ENCODE measurements around the gene IL17RC. TPM values are rescaled to one million over a fixed set of nuclear protein-coding genes. Genes with fewer than 3 reads are reported as not detected.

The IL17RC gene
- total and polyA plus RNA-seq, 2 experiments from 2014 or later = 8.4 to 12.6 TPM

DNA sequence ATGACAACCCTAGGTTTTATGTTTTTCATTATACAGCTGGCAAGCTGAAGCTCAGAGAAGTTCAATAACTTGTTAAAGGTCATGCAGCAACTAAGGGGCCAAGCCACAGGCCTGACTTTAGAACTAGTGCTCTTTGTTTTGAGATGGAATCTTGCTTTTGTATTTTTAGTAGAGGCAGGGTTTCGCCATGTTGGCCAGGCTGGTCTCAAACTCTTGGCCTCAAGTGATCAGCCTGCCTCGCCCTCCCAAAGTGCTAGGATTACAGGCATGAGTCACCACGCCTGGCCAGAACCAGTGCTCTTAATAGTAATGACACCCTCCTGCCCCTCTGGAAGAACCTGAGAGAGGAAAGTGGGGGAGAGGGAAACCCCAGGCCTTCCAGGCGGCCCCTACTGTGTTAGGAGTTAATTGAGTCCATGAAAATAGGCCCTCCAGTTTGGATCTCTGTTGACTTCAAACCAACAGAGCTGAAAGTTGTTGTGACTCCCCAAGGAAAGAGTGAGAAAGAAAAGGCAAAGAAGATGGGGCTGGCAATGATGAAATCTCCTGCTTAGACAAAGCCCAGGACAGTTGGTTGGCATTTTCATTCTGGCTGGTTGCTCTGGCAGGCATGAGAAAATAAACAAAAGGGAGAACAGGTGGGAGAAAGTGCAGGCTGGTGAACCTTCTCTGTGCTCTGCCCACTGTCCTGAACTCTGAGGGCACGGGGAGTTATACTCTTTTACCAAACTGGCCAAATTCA lies 38.9 kb downstream of the IL17RC start:
- Histone ChIP-seq H3F3A (replicated peaks; ENCODE audit: low read depth) (peaks cover 4% of the 10 kb centered on the region; the same call in 1 of the 2 replicates), H3K27me3 (ENCODE audit: insufficient read depth) (peaks cover 13% of the 10 kb centered on the region; the same call in 1 of the 2 replicates), H2AFZ (no peak overlapping the region), H3K79me2 (replicated peaks; ENCODE audit: insufficient read depth) (no peaks in the 10 kb centered on the region), H3K27ac (ENCODE audit: low read depth) (no peak overlapping the region), H4K20me1 (replicated peaks; ENCODE audit: insufficient read depth) (no peaks in the 10 kb centered on the region; the same call in 1 of the 2 replicates), H3K4me1 (ENCODE audit: insufficient read depth) (peaks cover 17% of the 10 kb centered on the region), H3K4me2 (peak overlapping the region; percentile 28; the same call in 1 of the 2 replicates), H3K36me3 (ENCODE audit: insufficient read depth) (no peaks in the 10 kb centered on the region), H3K9me2 (ENCODE audit: insufficient read depth) (no peaks in the 10 kb centered on the region), H3K4me3 (no peak overlapping the region)
- Mint-ChIP-seq H3K27ac (no peak overlapping the region), H3K4me3 (peak overlapping the region; percentile 19; the same call in 1 of the 3 replicates), H3K9me3 (no peaks in the 10 kb centered on the region), H3K4me1 (peaks cover 32% of the 10 kb centered on the region), H3K27me3 (ENCODE audit: insufficient read depth, low read depth, poor library complexity) (peaks cover 9% of the 10 kb centered on the region), H3K36me3 (ENCODE audit: low read depth) (peaks cover 3% of the 10 kb centered on the region; the same call in 1 of the 3 replicates)
- no peak for DNase-seq (ENCODE audit: low spot score)
- TF ChIP-seq, protein P1, sequence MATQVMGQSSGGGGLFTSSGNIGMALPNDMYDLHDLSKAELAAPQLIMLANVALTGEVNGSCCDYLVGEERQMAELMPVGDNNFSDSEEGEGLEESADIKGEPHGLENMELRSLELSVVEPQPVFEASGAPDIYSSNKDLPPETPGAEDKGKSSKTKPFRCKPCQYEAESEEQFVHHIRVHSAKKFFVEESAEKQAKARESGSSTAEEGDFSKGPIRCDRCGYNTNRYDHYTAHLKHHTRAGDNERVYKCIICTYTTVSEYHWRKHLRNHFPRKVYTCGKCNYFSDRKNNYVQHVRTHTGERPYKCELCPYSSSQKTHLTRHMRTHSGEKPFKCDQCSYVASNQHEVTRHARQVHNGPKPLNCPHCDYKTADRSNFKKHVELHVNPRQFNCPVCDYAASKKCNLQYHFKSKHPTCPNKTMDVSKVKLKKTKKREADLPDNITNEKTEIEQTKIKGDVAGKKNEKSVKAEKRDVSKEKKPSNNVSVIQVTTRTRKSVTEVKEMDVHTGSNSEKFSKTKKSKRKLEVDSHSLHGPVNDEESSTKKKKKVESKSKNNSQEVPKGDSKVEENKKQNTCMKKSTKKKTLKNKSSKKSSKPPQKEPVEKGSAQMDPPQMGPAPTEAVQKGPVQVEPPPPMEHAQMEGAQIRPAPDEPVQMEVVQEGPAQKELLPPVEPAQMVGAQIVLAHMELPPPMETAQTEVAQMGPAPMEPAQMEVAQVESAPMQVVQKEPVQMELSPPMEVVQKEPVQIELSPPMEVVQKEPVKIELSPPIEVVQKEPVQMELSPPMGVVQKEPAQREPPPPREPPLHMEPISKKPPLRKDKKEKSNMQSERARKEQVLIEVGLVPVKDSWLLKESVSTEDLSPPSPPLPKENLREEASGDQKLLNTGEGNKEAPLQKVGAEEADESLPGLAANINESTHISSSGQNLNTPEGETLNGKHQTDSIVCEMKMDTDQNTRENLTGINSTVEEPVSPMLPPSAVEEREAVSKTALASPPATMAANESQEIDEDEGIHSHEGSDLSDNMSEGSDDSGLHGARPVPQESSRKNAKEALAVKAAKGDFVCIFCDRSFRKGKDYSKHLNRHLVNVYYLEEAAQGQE (IDR thresholded peaks at IDR 0.05; ENCODE audit: unreplicated experiment) = no peak
- TF ChIP-seq NANOG (IDR thresholded peaks at IDR 0.05; ENCODE audit: borderline replicate concordance) (no peak), EZH2 (IDR thresholded peaks at IDR 0.05; ENCODE audit: low read depth, unreplicated experiment) (no peak), STAT1 (IDR thresholded peaks at IDR 0.05; ENCODE audit: unreplicated experiment) (no peak), ZNF331 (CRISPR knock-in tag; IDR thresholded peaks at IDR 0.05; ENCODE audit: low read depth) (no peak), ZNF114 (CRISPR knock-in tag; IDR thresholded peaks at IDR 0.05) (no peak), CREB1 (CRISPR knock-in tag; IDR thresholded peaks at IDR 0.05; ENCODE audit: low read depth) (no peak), POLR2AphosphoS5 (IDR thresholded peaks at IDR 0.05; ENCODE audit: low read depth) (no peak), ETS1 (IDR thresholded peaks at IDR 0.05) (no peak), JUNB (IDR thresholded peaks at IDR 0.05; ENCODE audit: unreplicated experiment) (no peak), EZH2phosphoT487 (IDR thresholded peaks at IDR 0.05; ENCODE audit: unreplicated experiment) (no peak)
- TF ChIP-seq, protein P2, sequence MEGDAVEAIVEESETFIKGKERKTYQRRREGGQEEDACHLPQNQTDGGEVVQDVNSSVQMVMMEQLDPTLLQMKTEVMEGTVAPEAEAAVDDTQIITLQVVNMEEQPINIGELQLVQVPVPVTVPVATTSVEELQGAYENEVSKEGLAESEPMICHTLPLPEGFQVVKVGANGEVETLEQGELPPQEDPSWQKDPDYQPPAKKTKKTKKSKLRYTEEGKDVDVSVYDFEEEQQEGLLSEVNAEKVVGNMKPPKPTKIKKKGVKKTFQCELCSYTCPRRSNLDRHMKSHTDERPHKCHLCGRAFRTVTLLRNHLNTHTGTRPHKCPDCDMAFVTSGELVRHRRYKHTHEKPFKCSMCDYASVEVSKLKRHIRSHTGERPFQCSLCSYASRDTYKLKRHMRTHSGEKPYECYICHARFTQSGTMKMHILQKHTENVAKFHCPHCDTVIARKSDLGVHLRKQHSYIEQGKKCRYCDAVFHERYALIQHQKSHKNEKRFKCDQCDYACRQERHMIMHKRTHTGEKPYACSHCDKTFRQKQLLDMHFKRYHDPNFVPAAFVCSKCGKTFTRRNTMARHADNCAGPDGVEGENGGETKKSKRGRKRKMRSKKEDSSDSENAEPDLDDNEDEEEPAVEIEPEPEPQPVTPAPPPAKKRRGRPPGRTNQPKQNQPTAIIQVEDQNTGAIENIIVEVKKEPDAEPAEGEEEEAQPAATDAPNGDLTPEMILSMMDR (conservative IDR thresholded peaks at IDR 0.05; ENCODE audit: low read depth in 2 of 2) = no peak
- TF ChIP-seq, protein P3, sequence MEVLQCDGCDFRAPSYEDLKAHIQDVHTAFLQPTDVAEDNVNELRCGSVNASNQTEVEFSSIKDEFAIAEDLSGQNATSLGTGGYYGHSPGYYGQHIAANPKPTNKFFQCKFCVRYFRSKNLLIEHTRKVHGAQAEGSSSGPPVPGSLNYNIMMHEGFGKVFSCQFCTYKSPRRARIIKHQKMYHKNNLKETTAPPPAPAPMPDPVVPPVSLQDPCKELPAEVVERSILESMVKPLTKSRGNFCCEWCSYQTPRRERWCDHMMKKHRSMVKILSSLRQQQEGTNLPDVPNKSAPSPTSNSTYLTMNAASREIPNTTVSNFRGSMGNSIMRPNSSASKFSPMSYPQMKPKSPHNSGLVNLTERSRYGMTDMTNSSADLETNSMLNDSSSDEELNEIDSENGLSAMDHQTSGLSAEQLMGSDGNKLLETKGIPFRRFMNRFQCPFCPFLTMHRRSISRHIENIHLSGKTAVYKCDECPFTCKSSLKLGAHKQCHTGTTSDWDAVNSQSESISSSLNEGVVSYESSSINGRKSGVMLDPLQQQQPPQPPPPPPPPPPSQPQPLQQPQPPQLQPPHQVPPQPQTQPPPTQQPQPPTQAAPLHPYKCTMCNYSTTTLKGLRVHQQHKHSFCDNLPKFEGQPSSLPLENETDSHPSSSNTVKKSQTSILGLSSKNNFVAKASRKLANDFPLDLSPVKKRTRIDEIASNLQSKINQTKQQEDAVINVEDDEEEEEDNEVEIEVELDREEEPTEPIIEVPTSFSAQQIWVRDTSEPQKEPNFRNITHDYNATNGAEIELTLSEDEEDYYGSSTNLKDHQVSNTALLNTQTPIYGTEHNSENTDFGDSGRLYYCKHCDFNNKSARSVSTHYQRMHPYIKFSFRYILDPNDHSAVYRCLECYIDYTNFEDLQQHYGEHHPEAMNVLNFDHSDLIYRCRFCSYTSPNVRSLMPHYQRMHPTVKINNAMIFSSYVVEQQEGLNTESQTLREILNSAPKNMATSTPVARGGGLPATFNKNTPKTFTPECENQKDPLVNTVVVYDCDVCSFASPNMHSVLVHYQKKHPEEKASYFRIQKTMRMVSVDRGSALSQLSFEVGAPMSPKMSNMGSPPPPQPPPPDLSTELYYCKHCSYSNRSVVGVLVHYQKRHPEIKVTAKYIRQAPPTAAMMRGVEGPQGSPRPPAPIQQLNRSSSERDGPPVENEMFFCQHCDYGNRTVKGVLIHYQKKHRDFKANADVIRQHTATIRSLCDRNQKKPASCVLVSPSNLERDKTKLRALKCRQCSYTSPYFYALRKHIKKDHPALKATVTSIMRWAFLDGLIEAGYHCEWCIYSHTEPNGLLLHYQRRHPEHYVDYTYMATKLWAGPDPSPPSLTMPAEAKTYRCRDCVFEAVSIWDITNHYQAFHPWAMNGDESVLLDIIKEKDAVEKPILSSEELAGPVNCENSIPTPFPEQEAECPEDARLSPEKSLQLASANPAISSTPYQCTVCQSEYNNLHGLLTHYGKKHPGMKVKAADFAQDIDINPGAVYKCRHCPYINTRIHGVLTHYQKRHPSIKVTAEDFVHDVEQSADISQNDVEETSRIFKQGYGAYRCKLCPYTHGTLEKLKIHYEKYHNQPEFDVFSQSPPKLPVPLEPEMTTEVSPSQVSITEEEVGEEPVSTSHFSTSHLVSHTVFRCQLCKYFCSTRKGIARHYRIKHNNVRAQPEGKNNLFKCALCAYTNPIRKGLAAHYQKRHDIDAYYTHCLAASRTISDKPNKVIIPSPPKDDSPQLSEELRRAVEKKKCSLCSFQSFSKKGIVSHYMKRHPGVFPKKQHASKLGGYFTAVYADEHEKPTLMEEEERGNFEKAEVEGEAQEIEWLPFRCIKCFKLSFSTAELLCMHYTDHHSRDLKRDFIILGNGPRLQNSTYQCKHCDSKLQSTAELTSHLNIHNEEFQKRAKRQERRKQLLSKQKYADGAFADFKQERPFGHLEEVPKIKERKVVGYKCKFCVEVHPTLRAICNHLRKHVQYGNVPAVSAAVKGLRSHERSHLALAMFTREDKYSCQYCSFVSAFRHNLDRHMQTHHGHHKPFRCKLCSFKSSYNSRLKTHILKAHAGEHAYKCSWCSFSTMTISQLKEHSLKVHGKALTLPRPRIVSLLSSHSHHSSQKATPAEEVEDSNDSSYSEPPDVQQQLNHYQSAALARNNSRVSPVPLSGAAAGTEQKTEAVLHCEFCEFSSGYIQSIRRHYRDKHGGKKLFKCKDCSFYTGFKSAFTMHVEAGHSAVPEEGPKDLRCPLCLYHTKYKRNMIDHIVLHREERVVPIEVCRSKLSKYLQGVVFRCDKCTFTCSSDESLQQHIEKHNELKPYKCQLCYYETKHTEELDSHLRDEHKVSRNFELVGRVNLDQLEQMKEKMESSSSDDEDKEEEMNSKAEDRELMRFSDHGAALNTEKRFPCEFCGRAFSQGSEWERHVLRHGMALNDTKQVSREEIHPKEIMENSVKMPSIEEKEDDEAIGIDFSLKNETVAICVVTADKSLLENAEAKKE (CRISPR knock-in tag; IDR thresholded peaks at IDR 0.05) = no peak
- ATAC-seq = no peak
